Renal cortex interstitium (tissue), 11 donors: ENCODE measurements around the gene NPW. TPM values are rescaled to one million over a fixed set of nuclear protein-coding genes. Genes with fewer than 3 reads are reported as not detected.

Experiments used
- DNase-seq, 11 donors: peaks; one replicate each; pipeline ENCODE4 v3.0.0-alpha.2; 2013; ENCODE audit warnings: low read depth in 9 of 11, low spot score in 4 of 11; ENCODE audit errors: extremely low read depth in 1 of 11
- polyA plus RNA-seq, 3 donors: library from polyadenylated mRNA; unstranded; fragments of 120-200 nt; gene quantifications; one replicate each; pipeline ENCODE4 v1.2.1, GENCODE V29; 2013; ENCODE audit not compliant: insufficient read length in 3 of 3

Gene NPW
- polyA plus RNA-seq, 3 donors: 3.8 to 12.4 (median 8.2) TPM

DNA sequence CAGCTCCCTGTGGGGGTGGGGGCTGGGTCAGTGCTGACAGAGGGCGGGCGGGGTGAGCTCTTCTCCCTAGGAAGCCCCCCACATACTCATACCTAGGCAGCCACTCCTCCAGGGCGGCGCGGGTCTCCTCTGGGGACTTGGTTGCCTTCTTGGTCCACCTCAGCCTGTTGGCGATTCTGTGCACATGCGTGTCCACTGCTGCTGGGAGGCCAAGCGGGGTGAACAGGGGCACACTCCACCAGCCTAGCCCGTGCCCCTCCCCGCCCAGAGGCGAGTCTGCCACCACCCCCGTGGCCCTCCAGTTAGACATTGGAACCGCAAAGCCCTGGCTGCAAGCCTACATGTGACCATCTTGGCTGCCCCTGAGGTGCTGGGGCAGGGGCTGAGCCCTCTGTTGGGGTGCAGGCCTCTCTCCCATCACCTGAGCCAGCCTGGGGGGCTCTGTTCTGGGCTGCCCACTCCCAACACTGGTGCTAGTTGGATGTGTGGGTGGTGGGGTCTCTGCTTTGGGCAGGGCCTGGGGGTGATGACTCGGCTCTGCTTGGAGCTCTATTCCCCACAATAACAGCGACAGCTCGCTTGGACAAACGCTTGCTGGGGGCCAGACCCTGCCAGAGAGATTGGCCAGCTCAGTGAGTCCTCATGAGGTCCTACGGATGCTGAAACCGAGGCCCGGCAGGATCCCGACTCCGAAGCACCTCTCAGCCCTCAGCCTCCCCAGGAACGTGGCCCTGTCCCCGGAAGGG, 20.6 kb downstream of the NPW start:
- no peak for DNase-seq

DNA sequence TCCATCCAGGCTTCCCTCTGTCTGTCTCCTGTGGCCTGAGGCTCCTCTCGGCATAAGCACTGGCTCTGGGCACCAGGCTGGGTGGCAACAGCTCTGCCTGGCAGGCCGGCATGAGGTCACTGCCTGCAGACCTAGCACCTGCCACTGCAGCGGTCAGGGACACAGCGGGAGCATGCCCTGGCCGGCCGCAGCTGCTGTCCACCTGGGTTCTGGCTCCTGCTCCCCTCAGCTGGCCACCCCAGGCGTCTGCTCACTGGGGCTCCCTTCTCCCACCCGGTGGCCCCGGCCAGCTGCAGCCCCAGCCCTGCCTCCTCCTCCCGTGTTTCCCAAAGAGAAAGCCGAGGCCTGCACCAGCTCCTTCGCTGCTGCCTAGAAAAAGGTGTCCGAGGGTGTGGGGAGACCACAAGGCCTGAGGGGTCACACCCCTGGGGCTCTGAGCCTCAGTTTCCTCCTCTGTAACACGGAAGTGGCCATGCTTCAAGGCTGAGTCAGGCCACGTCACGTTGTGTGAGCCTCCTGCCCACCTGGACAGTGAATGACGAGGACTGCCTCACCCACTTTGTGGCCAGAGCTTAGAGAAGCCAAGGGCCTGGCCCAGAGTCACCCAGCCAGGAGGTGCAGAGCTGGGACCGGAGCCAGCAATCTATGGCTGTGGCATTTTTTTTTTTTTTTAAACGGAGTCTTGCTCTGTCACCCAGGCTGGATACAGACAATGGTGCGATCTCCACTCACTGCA, 21.4 kb downstream of the NPW start:
- no peak for DNase-seq

DNA sequence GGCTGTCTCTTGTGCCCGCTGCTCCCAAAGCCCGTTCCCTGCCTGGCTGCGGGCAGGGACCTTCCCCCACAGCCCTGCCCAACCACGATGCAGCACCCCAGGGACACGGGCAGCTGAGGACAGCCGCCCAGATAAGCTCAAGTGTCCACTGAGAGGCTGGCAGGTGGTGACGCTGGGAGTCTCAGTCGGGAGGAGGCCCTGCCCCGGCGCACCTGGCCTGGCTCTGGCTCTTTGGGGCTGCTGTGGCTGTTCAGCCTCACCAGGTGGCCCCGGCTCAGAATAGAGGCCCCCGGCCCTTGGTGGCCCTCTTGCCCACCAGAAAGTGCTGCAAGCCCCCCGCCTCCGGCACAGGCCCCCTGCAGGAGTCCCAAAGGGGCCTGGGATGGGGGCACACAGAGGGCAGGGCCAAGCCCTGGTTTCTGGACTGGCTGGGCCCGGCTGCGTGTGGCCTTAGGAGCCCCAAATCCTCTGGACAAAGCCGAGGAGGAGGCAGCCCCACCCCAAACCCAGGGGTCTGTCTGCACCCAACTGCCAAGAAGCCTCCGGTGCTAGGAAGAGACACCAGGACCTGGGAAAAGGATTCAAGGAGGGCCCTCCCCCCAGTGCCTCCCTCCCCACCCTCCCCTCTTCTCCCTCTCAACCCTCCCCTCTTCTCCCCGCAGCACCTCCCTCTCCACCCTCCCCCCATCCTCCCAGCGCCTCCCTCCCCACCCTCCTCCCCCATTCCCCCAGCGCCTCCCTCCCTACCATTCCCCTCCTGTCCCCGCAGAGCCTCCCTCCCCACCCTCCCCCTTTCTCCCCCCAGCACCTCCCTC, 22.8 kb downstream of the NPW start:
- DNase-seq: no peak

DNA sequence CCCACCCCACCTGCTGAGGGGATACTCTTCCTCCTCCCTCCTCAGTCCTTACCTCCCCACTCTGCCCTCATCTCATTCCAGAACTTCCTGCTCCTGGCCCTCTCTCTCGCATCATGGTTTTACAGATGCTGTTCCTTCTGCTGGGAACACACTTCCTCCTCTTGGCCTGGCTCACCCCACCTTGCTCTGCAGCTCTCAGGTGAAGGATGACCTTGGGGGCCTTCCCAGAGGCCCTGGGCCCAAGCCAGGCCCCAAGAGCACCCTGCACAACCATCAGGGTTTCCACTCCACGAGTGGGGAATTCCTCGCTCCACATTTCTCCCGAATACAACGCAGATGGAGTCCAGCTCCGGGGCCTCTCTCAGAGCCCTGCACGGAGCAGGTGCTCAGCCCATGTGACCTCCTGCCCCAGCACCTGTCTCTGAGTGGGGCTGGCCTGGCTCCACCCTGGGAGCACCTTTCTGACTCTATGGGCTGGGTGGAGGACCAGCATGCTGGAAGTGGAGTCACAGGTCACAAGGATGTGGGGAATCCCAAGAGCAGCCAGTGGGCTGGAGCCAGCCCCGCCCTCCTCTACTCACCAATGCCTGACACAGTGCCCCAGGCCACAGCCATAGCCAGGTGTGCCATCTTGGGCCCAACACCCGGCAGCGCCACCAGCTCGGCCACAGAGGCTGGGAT, 23.5 kb downstream of the NPW start:
- DNase-seq: no peak

DNA sequence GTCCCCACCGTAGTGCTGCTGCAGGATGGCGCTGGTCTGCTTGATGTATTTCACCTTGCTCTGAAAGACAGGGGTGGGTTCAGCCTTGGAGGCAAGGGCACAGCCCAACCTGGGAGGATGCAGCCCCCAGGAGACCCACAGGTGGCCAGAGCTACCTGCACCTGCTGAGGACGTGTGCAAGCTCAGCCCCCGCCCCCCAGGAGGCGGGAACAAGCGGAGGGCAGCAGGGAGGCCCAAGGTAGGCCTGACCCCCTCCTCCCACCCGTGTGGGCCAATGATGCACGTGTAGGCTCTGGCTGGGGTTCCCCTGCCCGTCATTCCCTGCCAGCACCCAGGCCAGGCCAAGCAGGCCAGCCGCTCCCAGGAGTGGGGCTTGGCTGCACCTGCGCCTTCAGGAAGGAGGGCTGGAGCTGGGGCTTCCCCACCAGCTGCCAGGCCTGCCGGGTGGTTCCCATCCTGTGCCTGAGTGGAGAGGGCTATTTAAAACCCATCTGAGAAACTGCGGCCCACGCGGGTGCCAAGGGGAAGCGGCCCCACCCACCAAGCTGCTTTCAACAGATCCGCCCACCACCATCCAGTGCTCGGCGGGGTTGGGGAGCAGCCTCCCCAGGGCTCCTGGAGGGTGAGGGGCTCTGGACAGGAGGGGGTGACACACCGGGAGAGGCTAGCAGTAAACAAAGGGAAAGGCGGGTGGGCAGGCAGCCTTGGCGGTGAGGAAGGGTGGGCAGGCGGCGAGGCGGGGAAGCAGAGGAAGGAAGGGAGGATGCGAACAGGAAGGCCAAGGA, 24.3 kb downstream of the NPW start:
- no peak for DNase-seq

DNA sequence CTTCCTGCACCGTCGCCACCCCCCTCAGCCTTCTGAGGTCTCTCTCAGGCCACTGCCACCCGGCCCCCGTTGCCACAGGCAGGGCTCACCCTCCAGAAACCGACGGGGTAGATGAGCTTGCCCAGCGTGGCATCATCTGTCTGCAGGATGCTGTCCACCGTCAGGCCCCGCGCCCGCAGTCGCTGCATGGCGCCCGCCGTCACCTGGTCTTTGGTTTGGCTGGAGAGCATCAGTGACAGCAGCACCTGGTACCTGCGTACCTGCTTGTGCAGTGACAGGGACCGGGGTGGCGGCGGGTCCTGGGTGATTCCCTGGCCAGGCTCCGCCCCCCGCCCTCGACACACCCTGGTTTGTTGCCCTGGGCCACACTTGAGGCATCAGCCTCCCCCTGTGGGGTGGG, 25.0 kb downstream of the NPW start:
- no peak for DNase-seq

DNA sequence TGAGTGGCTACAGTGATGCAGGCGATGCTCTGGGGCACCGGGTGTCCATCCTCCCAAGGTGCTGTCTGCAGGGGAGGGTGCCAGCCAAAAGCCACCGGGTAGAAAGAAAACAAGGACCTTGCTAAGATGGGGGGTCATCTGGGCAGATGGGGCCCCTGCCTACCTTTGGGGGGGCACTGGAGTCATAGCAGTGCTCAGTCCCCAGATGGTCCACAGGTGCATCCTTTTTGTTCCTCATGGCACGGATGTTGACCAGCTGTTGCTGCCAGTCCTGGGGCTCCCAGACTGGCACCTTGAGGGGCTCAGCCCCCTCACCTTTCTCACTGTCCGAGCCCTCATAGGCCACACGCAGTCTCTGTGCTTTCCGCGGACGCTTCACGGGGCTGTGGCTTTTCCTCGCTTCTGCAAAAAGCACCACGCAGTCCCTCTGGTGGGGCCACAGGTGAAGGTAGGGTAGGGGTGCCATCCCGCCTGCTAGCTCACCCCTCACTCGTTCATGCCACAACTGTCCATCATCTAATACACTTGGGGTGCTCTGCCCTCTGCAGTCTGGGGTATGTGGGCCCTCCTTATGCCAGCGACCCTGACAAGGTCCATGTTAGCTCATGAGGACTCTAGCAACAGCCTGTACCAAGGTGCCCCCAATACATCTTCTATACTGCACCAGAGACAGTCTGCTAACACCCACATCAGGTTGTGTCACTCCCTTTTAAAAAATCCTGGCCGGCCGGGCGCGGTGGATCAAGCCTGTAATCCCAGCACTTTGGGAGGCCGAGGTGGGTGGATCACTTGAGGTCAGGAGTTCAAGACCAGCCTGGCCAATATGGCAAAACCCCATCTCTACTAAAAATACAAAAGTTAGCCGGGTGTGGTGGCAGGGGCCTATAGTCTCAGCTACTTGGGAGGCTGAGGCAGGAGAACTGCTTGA, 26.6 kb downstream of the NPW start:
- no peak for DNase-seq

DNA sequence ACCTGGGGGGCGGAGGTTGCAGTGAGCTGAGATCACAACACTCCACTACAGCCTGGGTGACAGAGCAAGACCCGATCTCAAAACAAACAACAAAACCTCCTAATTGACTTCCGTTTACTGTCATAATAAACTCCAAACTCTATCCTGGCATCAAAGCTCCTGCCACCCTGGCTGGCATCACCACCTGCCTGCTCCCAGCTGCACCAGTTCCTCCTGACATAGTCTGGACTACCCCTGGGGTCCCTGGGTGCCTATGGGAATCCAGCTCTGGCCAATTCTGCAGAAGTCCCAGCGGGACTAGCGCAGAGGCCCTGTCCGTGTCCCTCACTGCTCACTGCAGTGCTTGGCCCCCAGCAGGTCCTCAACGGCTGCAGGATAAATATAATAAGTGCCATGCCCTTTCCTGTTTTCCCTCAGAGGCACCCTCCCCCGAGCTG, 27.3 kb downstream of the NPW start:
- no peak for DNase-seq

DNA sequence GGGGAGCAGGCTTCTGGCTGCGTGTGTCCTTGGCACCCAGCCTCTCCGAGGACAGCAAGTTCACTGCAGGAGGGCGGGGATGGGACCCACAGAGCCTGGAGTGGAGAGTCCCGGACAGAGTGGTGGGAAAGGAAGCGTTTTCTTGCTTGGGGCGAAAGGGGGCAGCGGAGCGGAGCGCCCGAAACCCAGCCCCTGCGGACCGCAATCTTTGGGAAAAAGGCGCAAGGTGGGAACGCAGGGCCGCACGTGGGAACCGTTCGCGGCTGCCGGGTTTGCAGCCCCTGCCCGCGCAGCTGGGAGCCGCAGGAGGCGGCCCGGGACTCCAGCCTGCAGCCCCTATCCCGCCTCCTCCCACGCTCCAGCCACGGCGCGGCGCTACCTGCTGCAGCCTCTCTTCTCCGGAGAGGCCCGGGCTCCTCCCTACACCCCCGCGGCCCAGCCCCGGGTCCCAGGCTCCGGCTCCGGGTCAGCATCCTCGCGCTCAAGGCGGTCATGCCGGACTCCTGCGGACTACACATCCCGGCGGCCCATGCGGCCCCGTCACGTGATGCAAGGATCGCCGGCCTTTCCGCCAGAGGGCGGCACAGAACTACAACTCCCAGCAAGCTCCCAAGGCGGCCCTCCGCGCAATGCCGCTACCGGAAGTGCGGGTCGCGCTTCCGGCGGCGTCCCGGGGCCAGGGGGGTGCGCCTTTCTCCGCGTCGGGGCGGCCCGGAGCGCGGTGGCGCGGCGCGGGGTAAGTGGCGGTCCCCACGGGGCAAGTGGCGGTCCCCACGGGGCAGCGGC, 27.9 kb downstream of the NPW start, which contains the start of the genes NTHL1 and TSC2:
TSS of gene NTHL1 (minus strand) at position 505 of the 786 bp plus-strand sequence. CDS start at position 494, 11 bp downstream.
TSS of gene TSC2 (plus strand) at position 656 of the 786 bp plus-strand sequence. CDS start 631 bp downstream, outside the sequence.
- peak in 10 of 11 donors; percentile 88 to 96 (median 94) for DNase-seq

DNA sequence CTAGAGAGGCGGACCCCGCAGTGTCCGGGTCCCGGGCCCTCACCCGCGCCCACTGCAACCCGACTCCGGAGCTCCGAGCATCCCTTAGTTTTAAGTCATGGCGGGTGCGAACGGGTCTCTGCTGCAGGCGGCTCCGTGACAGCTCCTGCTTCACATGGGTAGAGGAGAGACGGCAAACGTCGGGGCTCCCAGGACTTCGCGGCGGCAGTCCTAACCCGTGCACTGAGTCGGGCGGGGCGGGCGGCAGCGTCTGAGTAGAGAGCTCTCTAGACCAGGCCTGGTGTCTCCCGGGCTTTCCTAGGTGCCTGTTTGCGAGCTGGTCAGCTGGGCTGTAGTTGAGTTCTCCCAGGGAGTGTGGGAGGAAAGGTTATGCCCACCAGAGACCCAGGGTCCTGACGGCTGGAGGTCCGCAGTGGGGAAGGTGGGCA, 28.5 kb downstream of the NPW start:
- DNase-seq: no peak

DNA sequence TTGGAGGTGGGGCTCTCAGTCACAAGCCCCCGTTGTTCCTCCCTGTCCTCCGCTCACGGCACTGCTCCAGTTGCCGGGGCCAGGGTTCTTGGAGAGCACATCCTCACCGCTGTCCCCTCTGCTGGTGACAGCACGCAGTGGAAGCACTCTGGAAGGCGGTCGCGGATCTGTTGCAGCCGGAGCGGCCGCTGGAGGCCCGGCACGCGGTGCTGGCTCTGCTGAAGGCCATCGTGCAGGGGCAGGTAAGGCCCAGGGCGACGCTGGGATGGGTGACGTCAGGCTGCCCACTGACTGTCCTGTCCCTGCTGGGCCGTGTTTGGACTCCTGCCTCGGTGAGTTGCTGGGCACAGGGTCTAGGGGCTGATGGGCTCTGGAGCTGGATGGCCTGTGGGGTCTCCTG, 33.6 kb downstream of the NPW start:
- no peak for DNase-seq

DNA sequence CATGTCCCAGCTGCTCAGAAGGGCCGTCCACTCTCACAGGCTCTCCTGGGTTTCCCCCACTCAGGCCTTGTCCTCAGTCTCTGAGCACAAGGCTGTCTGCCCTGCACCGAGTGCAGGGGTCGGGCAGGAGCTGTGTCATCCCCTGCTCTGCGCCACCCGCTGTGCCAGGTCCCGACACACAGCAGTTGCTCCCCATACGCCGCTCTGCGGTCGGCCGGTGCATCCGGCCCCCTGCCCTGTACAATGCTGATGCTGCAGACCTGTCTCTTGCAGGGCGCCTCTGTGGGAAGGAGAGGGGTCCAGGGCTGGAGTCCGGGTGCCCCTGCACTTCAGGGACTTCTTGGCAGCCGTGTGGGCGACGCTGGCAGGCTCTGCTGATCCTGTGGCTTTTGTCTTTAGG, 34.3 kb downstream of the NPW start:
- DNase-seq: no peak

DNA sequence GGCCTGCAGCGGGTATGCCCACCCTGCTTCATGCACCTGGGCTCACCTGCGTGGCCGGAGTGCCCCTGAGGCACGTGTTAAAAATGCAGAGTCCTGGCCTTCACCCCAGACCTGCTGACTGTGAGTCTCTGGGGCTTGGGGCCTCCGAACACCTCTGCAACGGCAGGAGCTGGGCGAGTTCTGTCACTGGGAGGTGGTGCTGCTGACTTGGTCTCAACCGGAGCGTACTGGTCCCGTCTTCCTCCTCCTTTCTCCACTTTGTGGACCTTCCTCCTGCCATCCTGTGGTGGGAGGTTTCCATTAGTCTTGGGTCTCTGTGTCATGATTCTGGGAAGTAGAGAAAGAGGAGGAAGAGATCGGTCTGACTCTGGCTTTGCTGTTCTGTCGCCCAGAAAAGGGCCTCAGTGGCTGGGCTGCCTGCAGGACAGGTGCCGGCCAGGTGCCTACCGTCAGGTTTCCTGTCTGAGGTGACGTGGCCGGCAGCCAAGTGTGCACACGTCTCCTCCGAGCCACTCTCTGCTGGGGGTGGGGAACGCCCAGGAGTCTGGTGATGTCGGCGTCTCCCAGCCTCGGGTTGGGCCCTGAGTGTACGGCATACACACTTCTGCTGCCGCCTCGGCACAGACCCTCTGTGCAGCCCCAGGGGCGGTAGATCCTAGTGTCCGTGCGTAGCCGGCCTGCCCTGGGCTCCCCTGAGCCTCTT, 35.1 kb downstream of the NPW start:
- DNase-seq: no peak

DNA sequence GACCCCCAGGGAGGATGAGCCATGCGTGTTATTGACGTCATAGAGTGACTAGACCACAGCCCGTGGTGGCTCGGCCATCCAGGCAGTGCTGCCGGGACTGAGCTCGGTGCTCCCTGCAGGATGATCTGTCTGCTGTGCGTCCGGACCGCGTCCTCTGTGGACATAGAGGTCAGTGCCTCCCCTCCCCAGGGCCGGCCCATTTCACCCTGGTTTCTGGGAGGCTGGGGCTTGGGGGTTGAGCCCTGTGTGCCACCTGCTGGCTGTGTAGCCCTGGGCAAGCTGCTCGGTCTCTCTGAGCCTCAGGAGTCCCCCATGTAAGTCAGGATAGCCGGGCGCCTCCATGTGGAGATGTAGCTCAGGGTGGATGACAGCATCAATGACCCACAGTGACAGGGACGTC, 36.5 kb downstream of the NPW start:
- no peak for DNase-seq

DNA sequence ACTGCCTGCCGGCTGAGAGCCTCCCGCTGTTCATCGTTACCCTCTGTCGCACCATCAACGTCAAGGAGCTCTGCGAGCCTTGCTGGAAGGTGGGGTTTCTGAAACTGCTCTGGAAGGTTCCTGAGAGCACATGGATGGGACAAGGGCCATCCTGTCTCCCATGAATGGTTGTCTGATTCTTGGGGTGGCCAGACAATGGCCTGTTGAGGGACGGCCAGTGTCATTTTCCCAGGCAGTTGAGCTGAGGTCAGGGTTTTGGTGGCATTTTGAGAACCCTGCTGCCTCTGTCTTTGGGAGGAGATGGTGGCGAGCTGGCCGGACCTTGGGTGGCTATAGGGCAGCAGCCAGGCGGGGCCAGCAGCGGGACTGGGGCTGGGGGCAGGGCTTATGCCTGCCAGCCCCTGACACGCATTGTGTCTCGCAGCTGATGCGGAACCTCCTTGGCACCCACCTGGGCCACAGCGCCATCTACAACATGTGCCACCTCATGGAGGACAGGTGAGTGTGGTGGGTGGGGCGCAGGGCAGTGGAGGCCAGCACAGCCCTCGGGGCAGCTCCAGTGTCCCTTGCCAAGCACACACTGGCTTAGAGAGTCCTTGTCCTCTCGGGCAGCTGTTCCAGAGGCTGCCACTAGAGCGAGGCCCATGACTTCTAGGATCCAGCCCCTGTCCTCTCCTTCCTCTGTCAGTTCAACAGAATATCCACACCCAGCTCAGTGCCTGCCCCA, 37.3 kb downstream of the NPW start:
- no peak for DNase-seq
